Measurements from ENCODE around the gene AKR1E2. TPM values are rescaled to one million over a fixed set of nuclear protein-coding genes. Genes with fewer than 3 reads are reported as not detected.
A peak's percentile ranks its signal among the peaks of the same experiment; 100 is the strongest.

The AKR1E2 gene
- total and polyA plus RNA-seq, 8 donors, result 1.9 to 16.7 (median 2.5) TPM; not detected in 2

DNA sequence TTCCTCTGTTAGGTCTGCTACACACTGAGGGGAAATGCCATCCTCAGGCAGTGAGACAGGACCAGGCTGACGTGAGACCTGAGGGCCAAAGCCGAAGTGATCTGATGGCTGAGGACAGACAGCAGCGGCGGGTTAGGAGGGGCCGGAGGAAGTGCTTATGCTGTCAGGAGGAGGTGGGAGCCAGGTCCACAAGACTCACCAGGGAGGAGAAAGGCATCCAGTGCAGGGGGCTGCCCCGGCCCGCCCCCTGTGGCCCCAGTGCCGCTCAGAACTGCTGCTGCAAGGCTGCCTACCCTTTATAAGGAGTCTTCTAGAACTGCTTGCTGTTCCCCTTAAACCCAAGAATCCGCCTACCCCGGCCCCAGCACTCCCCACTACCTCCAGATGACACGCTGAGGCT is 19.8 kb downstream of the AKR1E2 start:
- TF ChIP-seq, protein P1, sequence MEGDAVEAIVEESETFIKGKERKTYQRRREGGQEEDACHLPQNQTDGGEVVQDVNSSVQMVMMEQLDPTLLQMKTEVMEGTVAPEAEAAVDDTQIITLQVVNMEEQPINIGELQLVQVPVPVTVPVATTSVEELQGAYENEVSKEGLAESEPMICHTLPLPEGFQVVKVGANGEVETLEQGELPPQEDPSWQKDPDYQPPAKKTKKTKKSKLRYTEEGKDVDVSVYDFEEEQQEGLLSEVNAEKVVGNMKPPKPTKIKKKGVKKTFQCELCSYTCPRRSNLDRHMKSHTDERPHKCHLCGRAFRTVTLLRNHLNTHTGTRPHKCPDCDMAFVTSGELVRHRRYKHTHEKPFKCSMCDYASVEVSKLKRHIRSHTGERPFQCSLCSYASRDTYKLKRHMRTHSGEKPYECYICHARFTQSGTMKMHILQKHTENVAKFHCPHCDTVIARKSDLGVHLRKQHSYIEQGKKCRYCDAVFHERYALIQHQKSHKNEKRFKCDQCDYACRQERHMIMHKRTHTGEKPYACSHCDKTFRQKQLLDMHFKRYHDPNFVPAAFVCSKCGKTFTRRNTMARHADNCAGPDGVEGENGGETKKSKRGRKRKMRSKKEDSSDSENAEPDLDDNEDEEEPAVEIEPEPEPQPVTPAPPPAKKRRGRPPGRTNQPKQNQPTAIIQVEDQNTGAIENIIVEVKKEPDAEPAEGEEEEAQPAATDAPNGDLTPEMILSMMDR (IDR thresholded peaks at IDR 0.05), result no peak
- TF ChIP-seq POLR2A (IDR thresholded peaks at IDR 0.05) (no peak), EP300 (IDR thresholded peaks at IDR 0.05) (no peak), POLR2AphosphoS5 (IDR thresholded peaks at IDR 0.05) (no peak)
- Histone ChIP-seq H3K4me1 (peaks cover 6 to 34% (median 21%) of the 10 kb centered on the region in 4 donors), H3K4me3 (no peak overlapping the region), H3K36me3 (peaks cover 0 to 12% (median 4%) of the 10 kb centered on the region in 4 donors), H3K9me3 (no peaks in the 10 kb centered on the region), H3K27ac (no peak overlapping the region), H3K27me3 (no peaks in the 10 kb centered on the region)
- DNase-seq, result no peak
- 92 to 98% (median 94%) methylated on average over 10 to 11 of the region's 11 CpGs for WGBS, 5 donors
- intact Hi-C loops (cut with DNase I; ENCODE audit: low total_unique reads), result loop anchor here (10.0 kb wide), 1 partner anchor 249 kb away; the partner anchor contains the start of gene AKR1C3

DNA sequence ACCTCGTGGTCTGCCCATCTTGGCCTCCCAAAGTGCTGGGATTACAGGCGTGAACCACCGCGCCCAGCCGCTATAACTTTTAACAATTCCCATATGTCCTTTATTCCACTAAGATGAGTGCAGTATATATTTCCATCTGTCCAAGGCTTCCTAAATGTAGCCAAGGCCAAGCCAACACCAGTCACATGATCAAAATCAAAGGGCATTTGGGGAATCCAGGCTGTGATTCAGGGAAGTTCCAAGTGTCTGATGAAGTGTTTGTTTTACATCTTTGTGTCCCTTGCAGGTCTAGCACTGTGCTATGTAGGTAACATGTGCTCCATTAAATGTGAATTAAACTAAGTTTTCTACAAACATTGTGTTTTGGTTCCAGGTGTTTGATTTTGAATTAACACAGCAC is 20.8 kb downstream of the AKR1E2 start:
- TF ChIP-seq POLR2A (IDR thresholded peaks at IDR 0.05) (no peak), POLR2AphosphoS5 (IDR thresholded peaks at IDR 0.05) (no peak), EP300 (IDR thresholded peaks at IDR 0.05) (no peak)
- TF ChIP-seq, protein P1 (IDR thresholded peaks at IDR 0.05), result no peak
- no peak overlapping the region for H3K4me3 ChIP-seq
- DNase-seq, result no peak
- H3K27ac ChIP-seq, result peak overlapping the region in 1 of 5 donors; percentile 56
- intact Hi-C loops (cut with DNase I; ENCODE audit: low total_unique reads), result loop anchor here (10.0 kb wide), 1 partner anchor 248 kb away; the partner anchor contains the start of gene AKR1C3
- H3K36me3 ChIP-seq, result peaks cover 0 to 12% (median 4%) of the 10 kb centered on the region in 4 donors
- WGBS, 5 donors, result 78 to 96% (median 80%) methylated on average over 5 of the region's 5 CpGs
- H3K9me3 ChIP-seq, result no peaks in the 10 kb centered on the region
- H3K4me1 ChIP-seq, result peaks cover 10 to 35% (median 24%) of the 10 kb centered on the region in 4 donors
- H3K27me3 ChIP-seq, result no peaks in the 10 kb centered on the region

DNA sequence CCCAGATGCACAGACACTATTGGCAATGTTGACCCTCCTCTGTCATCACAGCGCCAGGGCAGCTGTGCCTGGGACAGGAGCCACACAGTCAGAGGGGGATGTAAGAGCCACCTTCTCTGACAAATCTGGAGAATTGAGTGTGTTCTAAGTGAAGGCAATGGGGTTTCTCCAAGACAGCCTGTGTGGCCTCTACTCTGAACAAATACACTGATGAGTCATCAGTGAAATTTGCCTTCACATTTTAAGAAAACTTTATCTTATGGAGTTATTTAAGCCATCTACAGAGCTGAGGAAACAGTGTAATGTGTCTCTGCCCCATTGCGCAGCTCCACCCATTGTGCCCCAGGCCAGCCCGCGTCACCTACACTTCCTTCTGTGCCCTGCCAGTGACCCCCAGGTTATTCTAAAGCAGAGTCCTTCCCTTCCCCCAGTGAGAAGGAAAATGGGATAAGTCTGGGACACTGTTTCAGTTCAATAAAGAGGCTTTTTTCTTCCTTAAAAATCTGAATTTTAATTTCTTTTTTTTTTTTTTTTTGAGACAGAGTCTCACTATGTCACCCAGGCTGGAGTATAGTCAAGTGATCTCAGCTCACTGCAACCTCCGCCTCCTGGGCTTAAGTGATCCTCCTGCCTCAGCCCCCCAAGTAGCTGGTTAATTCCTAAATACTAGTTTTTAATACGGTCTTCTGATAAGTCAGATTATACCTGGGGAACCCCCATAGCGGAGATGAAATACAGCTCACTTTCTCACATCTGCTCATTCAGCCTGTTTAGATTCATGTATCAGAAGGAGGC is 21.8 kb downstream of the AKR1E2 start:
- peak overlapping the region in 3 of 5 donors; percentile 35 to 56 (median 55) for H3K27ac ChIP-seq
- TF ChIP-seq, protein P1 (IDR thresholded peaks at IDR 0.05), result no peak
- TF ChIP-seq POLR2A (IDR thresholded peaks at IDR 0.05), result no peak
- no peak for TF ChIP-seq POLR2AphosphoS5 (IDR thresholded peaks at IDR 0.05)
- no peak for TF ChIP-seq EP300 (IDR thresholded peaks at IDR 0.05)
- peaks cover 0 to 8% (median 4%) of the 10 kb centered on the region in 4 donors for H3K36me3 ChIP-seq
- intact Hi-C loops (cut with DNase I; ENCODE audit: low total_unique reads), result loop anchor here (10.0 kb wide), 1 partner anchor 247 kb away; the partner anchor contains the start of gene AKR1C3
- no peak overlapping the region for H3K4me3 ChIP-seq
- no peaks in the 10 kb centered on the region for H3K9me3 ChIP-seq
- no peaks in the 10 kb centered on the region for H3K27me3 ChIP-seq
- peaks cover 16 to 45% (median 28%) of the 10 kb centered on the region in 4 donors for H3K4me1 ChIP-seq
- peak in 1 of 2 donors; percentile 58 for DNase-seq
- 64 to 74% (median 69%) methylated on average over 7 of the region's 7 CpGs for WGBS, 5 donors

DNA sequence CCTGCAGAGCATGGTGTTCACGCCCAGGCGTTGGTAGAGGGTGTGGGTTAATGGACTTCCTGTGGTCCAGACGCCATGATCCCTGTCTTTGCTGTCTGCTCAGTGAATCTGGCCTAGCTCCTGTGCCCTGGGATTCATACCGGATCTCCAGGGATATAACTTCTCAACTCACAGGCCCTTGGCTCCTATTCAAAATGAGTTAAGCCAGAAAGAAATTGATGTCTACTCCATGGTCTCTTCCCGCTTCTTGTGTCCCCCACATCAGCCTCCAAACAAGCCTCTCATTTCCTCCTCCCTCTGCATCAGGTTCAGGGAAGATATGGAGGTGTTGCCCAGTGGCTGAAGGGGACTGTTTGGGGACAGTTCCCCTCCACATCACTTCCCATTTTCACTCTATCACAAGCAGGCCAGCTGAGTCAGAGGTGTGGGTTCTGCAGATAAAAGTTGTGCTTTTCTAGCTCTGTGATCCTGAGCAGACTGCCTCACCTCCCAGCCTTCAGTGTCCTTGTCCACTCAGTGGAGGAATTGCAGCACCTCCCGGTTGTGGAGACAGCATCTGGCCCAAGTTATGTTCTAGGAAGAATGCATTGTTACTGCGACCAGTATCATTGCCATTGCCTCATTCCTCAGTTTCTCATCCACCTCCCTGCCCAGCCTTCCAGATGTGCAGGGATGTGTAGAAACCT is 22.5 kb downstream of the AKR1E2 start:
- intact Hi-C loops (cut with DNase I; ENCODE audit: low total_unique reads), result loop anchor here (10.0 kb wide), 1 partner anchor 246 kb away; the partner anchor contains the start of gene AKR1C3
- Histone ChIP-seq H3K4me3 (no peak overlapping the region), H3K36me3 (peaks cover 0 to 4% (median under 1%) of the 10 kb centered on the region in 4 donors), H3K27me3 (no peaks in the 10 kb centered on the region), H3K4me1 (peaks cover 16 to 48% (median 32%) of the 10 kb centered on the region in 4 donors), H3K9me3 (no peaks in the 10 kb centered on the region), H3K27ac (peak overlapping the region in 3 of 5 donors; percentile 35 to 72 (median 55))
- TF ChIP-seq POLR2A (IDR thresholded peaks at IDR 0.05) (no peak), EP300 (IDR thresholded peaks at IDR 0.05) (no peak), POLR2AphosphoS5 (IDR thresholded peaks at IDR 0.05) (no peak)
- TF ChIP-seq, protein P1 (IDR thresholded peaks at IDR 0.05), result no peak
- no peak for DNase-seq
- 82 to 88% (median 82%) methylated on average over 7 of the region's 7 CpGs for WGBS, 5 donors

Measured in stomach (tissue), 9 donors.